ENCODE results near the gene SELPLG. TPM values are rescaled to one million over a fixed set of nuclear protein-coding genes. Genes with fewer than 3 reads are reported as not detected.

SELPLG gene
- total and polyA plus RNA-seq, 4 donors, result 2.1 to 9.6 (median 4.8) TPM

DNA sequence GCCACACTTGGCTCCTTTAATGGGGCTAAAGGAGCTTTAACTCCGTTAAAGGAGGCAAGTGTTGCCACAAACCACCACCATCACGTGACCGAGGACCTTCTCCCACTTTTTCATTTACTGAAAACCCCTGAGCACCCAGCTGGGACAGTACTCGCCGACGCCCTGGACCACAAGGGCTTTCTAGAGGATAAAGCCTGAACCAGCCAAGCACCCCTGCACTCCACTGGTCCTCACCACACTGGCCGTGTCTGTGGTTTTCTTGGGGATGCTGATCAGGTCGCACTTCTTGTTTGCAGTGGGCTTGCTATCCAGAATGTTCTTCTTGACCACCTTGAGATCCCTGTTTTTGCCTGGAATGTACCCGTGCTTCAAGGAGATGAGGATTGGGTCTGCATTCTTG is 14.7 kb upstream of the SELPLG start:
- no peak for DNase-seq (ENCODE audit: low spot score)
- Histone ChIP-seq H3K9me3 (ENCODE audit: control insufficient read depth in 4 of 4, low read length in 3 of 4) (no peaks in the 10 kb centered on the region), H3K36me3 (ENCODE audit: control insufficient read depth in 4 of 4, insufficient read depth in 3 of 4, low read depth in 1 of 4, low read length in 3 of 4) (peaks cover 7 to 38% (median 21%) of the 10 kb centered on the region in 4 donors), H3K27me3 (ENCODE audit: control insufficient read depth in 4 of 4, insufficient read depth in 4 of 4, low read length in 3 of 4) (no peaks in the 10 kb centered on the region), H3K9ac (ENCODE audit: low read depth in 1 of 2, low read length in 2 of 2) (no peak overlapping the region), H3K27ac (ENCODE audit: low read depth in 1 of 2, low read length in 2 of 2) (no peak overlapping the region), H3K4me1 (ENCODE audit: control insufficient read depth in 4 of 4, insufficient read depth in 4 of 4, low read length in 3 of 4) (peaks cover 0 to 14% (median 3%) of the 10 kb centered on the region in 4 donors), H3K4me3 (ENCODE audit: low read depth in 1 of 3, low read length in 3 of 3) (no peak overlapping the region)
- 95% methylated on average over 9 of the region's 9 CpGs for WGBS
- no peak for TF ChIP-seq EGR1 (IDR thresholded peaks at IDR 0.05; ENCODE audit: low read depth in 2 of 2)
- TF ChIP-seq RAD21 (IDR thresholded peaks at IDR 0.05), result no peak
- no peak for TF ChIP-seq SP1 (IDR thresholded peaks at IDR 0.05)
- no peak for TF ChIP-seq NR2F2 (IDR thresholded peaks at IDR 0.05)
- no peak for TF ChIP-seq GABPA (IDR thresholded peaks at IDR 0.05 in 1 of 2, conservative IDR thresholded peaks at IDR 0.05 in 1 of 2)
- no peak for TF ChIP-seq HNF4G (IDR thresholded peaks at IDR 0.05)
- no peak for TF ChIP-seq FOXA2 (IDR thresholded peaks at IDR 0.05)
- TF ChIP-seq, protein P1, sequence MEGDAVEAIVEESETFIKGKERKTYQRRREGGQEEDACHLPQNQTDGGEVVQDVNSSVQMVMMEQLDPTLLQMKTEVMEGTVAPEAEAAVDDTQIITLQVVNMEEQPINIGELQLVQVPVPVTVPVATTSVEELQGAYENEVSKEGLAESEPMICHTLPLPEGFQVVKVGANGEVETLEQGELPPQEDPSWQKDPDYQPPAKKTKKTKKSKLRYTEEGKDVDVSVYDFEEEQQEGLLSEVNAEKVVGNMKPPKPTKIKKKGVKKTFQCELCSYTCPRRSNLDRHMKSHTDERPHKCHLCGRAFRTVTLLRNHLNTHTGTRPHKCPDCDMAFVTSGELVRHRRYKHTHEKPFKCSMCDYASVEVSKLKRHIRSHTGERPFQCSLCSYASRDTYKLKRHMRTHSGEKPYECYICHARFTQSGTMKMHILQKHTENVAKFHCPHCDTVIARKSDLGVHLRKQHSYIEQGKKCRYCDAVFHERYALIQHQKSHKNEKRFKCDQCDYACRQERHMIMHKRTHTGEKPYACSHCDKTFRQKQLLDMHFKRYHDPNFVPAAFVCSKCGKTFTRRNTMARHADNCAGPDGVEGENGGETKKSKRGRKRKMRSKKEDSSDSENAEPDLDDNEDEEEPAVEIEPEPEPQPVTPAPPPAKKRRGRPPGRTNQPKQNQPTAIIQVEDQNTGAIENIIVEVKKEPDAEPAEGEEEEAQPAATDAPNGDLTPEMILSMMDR (IDR thresholded peaks at IDR 0.05; ENCODE audit: low read depth, low read length, missing input control), result no peak

- H3K4me3 ChIP-seq (ENCODE audit: low read depth in 1 of 3, low read length in 3 of 3), result no peak overlapping the region
- H3K9ac ChIP-seq (ENCODE audit: low read depth in 1 of 2, low read length in 2 of 2), result no peak overlapping the region
- TF ChIP-seq, protein P2, sequence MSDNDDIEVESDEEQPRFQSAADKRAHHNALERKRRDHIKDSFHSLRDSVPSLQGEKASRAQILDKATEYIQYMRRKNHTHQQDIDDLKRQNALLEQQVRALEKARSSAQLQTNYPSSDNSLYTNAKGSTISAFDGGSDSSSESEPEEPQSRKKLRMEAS (IDR thresholded peaks at IDR 0.05), result no peak
- no peak for TF ChIP-seq EGR1 (IDR thresholded peaks at IDR 0.05; ENCODE audit: low read depth in 2 of 2)
- TF ChIP-seq ZBTB33 (IDR thresholded peaks at IDR 0.05), result no peak
- no peak for TF ChIP-seq FOXA1 (IDR thresholded peaks at IDR 0.05)
- no peak for TF ChIP-seq FOXA2 (IDR thresholded peaks at IDR 0.05)
- TF ChIP-seq, protein P3, sequence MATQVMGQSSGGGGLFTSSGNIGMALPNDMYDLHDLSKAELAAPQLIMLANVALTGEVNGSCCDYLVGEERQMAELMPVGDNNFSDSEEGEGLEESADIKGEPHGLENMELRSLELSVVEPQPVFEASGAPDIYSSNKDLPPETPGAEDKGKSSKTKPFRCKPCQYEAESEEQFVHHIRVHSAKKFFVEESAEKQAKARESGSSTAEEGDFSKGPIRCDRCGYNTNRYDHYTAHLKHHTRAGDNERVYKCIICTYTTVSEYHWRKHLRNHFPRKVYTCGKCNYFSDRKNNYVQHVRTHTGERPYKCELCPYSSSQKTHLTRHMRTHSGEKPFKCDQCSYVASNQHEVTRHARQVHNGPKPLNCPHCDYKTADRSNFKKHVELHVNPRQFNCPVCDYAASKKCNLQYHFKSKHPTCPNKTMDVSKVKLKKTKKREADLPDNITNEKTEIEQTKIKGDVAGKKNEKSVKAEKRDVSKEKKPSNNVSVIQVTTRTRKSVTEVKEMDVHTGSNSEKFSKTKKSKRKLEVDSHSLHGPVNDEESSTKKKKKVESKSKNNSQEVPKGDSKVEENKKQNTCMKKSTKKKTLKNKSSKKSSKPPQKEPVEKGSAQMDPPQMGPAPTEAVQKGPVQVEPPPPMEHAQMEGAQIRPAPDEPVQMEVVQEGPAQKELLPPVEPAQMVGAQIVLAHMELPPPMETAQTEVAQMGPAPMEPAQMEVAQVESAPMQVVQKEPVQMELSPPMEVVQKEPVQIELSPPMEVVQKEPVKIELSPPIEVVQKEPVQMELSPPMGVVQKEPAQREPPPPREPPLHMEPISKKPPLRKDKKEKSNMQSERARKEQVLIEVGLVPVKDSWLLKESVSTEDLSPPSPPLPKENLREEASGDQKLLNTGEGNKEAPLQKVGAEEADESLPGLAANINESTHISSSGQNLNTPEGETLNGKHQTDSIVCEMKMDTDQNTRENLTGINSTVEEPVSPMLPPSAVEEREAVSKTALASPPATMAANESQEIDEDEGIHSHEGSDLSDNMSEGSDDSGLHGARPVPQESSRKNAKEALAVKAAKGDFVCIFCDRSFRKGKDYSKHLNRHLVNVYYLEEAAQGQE (IDR thresholded peaks at IDR 0.05), result no peak
- TF ChIP-seq RAD21 (IDR thresholded peaks at IDR 0.05), result no peak
- no peak for TF ChIP-seq GABPA (IDR thresholded peaks at IDR 0.05 in 1 of 2, conservative IDR thresholded peaks at IDR 0.05 in 1 of 2)
- TF ChIP-seq, protein P1 (IDR thresholded peaks at IDR 0.05; ENCODE audit: low read depth, low read length, missing input control), result no peak
- no peak for TF ChIP-seq SP1 (IDR thresholded peaks at IDR 0.05)
- TF ChIP-seq HNF4A (conservative IDR thresholded peaks at IDR 0.05), result no peak
- TF ChIP-seq TAF1 (conservative IDR thresholded peaks at IDR 0.05), result no peak
- TF ChIP-seq RXRA (IDR thresholded peaks at IDR 0.05), result no peak
- no peak for TF ChIP-seq ATF3 (IDR thresholded peaks at IDR 0.05)
- no peak for TF ChIP-seq JUND (IDR thresholded peaks at IDR 0.05)
- TF ChIP-seq NR2F2 (IDR thresholded peaks at IDR 0.05), result no peak
- TF ChIP-seq HNF4G (IDR thresholded peaks at IDR 0.05), result no peak
- TF ChIP-seq YY1 (IDR thresholded peaks at IDR 0.05), result no peak
- WGBS, result 93% methylated on average over 11 of the region's 11 CpGs
- H3K27ac ChIP-seq (ENCODE audit: low read depth in 1 of 2, low read length in 2 of 2), result no peak overlapping the region
- H3K4me1 ChIP-seq (ENCODE audit: control insufficient read depth in 4 of 4, insufficient read depth in 4 of 4, low read length in 3 of 4), result peaks cover 0 to 14% (median 3%) of the 10 kb centered on the region in 4 donors
- no peaks in the 10 kb centered on the region for H3K9me3 ChIP-seq (ENCODE audit: control insufficient read depth in 4 of 4, low read length in 3 of 4)
- DNase-seq (ENCODE audit: low spot score), result no peak
- no peaks in the 10 kb centered on the region for H3K27me3 ChIP-seq (ENCODE audit: control insufficient read depth in 4 of 4, insufficient read depth in 4 of 4, low read length in 3 of 4)
- peaks cover 7 to 38% (median 21%) of the 10 kb centered on the region in 4 donors for H3K36me3 ChIP-seq (ENCODE audit: control insufficient read depth in 4 of 4, insufficient read depth in 3 of 4, low read depth in 1 of 4, low read length in 3 of 4)
Observed at GRCh38 chr12:108647585-108648287, 14.0 kb upstream of the SELPLG start.

All from liver (tissue), 9 donors.